Ishikawa (cell line): Measurements from ENCODE around the gene COL5A2.

ENCODE experiments used
- CEBPB ChIP-seq: IDR thresholded peaks from 2 replicates; pipeline ENCODE4 v1.6.1; 2012
- CREB1 ChIP-seq: IDR thresholded peaks from 2 replicates; pipeline ENCODE4 v1.6.1; 2012; ENCODE audit warnings: low read depth
- EGR1 ChIP-seq: IDR thresholded peaks from 2 replicates; pipeline ENCODE4 v1.6.1; 2012
- EP300 ChIP-seq: IDR thresholded peaks from 2 replicates; pipeline ENCODE4 v1.6.1; 2012; ENCODE audit warnings: borderline replicate concordance
- NFIC ChIP-seq: IDR thresholded peaks from 2 replicates; pipeline ENCODE4 v1.6.1; 2012
- RAD21 ChIP-seq: IDR thresholded peaks from 2 replicates; pipeline ENCODE4 v1.6.1; 2012; ENCODE audit warnings: low read depth
- REST ChIP-seq: IDR thresholded peaks from 2 replicates; pipeline ENCODE4 v1.6.1; 2012; ENCODE audit warnings: low read depth, mild to moderate bottlenecking
- TAF1 ChIP-seq: IDR thresholded peaks from 2 replicates; pipeline ENCODE4 v1.6.1; 2012; ENCODE audit warnings: low read depth, mild to moderate bottlenecking
- TCF12 ChIP-seq: IDR thresholded peaks from 2 replicates; pipeline ENCODE4 v1.6.1; 2012; ENCODE audit warnings: low read depth

- TF ChIP-seq CEBPB (no peak), REST (no peak), EP300 (no peak), CREB1 (no peak), TCF12 (no peak), EGR1 (no peak), NFIC (no peak), TAF1 (no peak), RAD21 (no peak)
Observed at GRCh38 chr2:189013031-189013430, 166.5 kb downstream of the COL5A2 start.
